Type B pancreatic cell (in vitro differentiated cells): ENCODE results near the gene KRT13. TPM values are rescaled to one million over a fixed set of nuclear protein-coding genes. Genes with fewer than 3 reads are reported as not detected.

ENCODE experiments used
- DNase-seq: peaks from one replicate; pipeline ENCODE4 v3.0.0; 2021; ENCODE audit warnings: mixed read lengths; ENCODE audit not compliant: unreplicated experiment; ENCODE audit errors: extremely low spot score
- H3K27ac Mint-ChIP-seq: 2 replicates; pipeline ENCODE4 v1.8.0; 2021; ENCODE audit warnings: mild to moderate bottlenecking, mixed read lengths
- H3K27me3 Mint-ChIP-seq: 2 replicates; pipeline ENCODE4 v1.8.0; 2021; ENCODE audit warnings: mixed read lengths
- H3K36me3 Mint-ChIP-seq: 2 replicates; pipeline ENCODE4 v1.8.0; 2021; ENCODE audit warnings: mixed read lengths
- H3K4me1 Mint-ChIP-seq: one replicate; pipeline ENCODE4 v1.8.0; 2021; ENCODE audit warnings: mixed read lengths; ENCODE audit not compliant: unreplicated experiment
- H3K4me3 Mint-ChIP-seq: 2 replicates; pipeline ENCODE4 v1.8.0; 2021; ENCODE audit warnings: mild to moderate bottlenecking, mixed read lengths
- H3K9me3 Mint-ChIP-seq: 2 replicates; pipeline ENCODE4 v1.8.0; 2021; ENCODE audit warnings: mixed read lengths
- total RNA-seq: library from RNA; stranded (reverse); gene quantifications from 2 replicates; pipeline ENCODE4 v1.2.1, GENCODE V29; 2021; ENCODE audit warnings: low replicate concordance
- TF ChIP-seq, protein P1 (sequence below): fragments of 200-600 bp; sonication (generic); conservative IDR thresholded peaks from 2 replicates; pipeline ENCODE4 v1.5.0; 2021; ENCODE audit warnings: antibody characterized with exemption, mild to moderate bottlenecking

KRT13 gene
- total RNA-seq, 1 donor from 2014 or later = 869 TPM

- TF ChIP-seq, protein P1, sequence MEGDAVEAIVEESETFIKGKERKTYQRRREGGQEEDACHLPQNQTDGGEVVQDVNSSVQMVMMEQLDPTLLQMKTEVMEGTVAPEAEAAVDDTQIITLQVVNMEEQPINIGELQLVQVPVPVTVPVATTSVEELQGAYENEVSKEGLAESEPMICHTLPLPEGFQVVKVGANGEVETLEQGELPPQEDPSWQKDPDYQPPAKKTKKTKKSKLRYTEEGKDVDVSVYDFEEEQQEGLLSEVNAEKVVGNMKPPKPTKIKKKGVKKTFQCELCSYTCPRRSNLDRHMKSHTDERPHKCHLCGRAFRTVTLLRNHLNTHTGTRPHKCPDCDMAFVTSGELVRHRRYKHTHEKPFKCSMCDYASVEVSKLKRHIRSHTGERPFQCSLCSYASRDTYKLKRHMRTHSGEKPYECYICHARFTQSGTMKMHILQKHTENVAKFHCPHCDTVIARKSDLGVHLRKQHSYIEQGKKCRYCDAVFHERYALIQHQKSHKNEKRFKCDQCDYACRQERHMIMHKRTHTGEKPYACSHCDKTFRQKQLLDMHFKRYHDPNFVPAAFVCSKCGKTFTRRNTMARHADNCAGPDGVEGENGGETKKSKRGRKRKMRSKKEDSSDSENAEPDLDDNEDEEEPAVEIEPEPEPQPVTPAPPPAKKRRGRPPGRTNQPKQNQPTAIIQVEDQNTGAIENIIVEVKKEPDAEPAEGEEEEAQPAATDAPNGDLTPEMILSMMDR = no peak
- Mint-ChIP-seq H3K4me3 (peak overlapping the region; percentile 81), H3K27me3 (no peaks in the 10 kb centered on the region), H3K4me1 (peaks cover 40% of the 10 kb centered on the region), H3K27ac (peak overlapping the region; percentile 97), H3K36me3 (no peaks in the 10 kb centered on the region), H3K9me3 (peaks cover 5% of the 10 kb centered on the region)
- no peak for DNase-seq
Measured at GRCh38 chr17:41549596-41550039, 44.2 kb upstream of the KRT13 start.

GRCh38 chr17:41548844-41549595 is 43.6 kb upstream of the KRT13 start:
- no peaks in the 10 kb centered on the region for H3K27me3 Mint-ChIP-seq
- H3K36me3 Mint-ChIP-seq = no peaks in the 10 kb centered on the region
- H3K9me3 Mint-ChIP-seq = peaks cover 5% of the 10 kb centered on the region
- peak overlapping the region; percentile 97 for H3K27ac Mint-ChIP-seq
- peaks cover 42% of the 10 kb centered on the region for H3K4me1 Mint-ChIP-seq
- peak; percentile 91 for DNase-seq
- peak overlapping the region; percentile 81 for H3K4me3 Mint-ChIP-seq
- TF ChIP-seq, protein P1 = peak; percentile 93

DNA sequence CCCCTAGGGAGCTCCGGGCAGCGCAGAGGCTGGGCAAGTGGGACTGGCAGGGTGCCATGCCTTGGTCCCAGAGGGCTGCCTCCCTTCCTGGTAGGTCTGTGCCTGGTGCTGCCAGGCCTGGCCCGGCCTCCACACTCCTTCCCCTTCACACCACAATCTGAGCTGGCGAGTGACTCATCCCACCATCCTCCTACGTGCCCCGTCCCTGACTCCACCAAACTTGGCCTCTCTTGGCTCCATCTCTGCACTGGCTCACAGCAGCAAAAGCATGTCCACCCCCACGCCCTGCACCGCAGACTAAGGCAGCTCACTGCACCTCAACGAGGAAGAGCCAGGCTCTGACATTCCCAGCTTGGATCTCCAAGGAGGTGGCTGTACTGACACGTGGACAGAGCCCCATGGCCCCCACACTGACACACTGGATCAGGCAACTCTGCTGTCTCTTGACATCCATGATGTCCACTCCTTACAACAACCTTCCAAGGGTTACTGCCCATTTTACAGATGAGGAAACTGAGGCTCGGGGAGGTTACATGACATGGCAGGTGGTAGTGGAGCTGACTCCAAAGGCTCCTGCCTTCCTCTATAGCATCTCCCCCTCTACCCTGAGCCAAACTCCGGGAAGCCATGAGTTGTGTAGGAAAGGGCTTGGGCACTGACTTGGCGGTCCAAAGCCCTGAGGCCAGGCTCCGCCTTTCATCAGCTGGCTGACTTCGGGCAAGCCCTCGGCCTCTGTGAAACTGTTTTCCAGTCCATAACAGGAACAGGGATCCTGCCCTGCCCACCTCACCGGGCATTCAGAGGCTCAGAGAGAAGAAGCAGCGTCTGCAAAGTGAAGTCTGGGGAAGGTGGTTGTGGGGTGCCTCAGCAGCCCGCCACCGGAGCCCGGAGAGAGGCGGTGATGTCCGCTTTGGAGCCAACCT is 42.8 kb upstream of the KRT13 start:
- Mint-ChIP-seq H3K4me1 (peaks cover 42% of the 10 kb centered on the region), H3K9me3 (peaks cover 5% of the 10 kb centered on the region), H3K36me3 (no peaks in the 10 kb centered on the region), H3K27ac (peak overlapping the region; percentile 97), H3K4me3 (peak overlapping the region; percentile 67), H3K27me3 (no peaks in the 10 kb centered on the region)
- DNase-seq = no peak
- TF ChIP-seq, protein P1 = no peak

GRCh38 chr17:41547378-41547841 is 42.0 kb upstream of the KRT13 start:
- Mint-ChIP-seq H3K4me3 (peak overlapping the region; percentile 67), H3K27ac (peak overlapping the region; percentile 97), H3K36me3 (no peaks in the 10 kb centered on the region), H3K4me1 (peaks cover 37% of the 10 kb centered on the region), H3K9me3 (peaks cover 5% of the 10 kb centered on the region), H3K27me3 (no peaks in the 10 kb centered on the region)
- DNase-seq = no peak
- TF ChIP-seq, protein P1 = no peak

DNA sequence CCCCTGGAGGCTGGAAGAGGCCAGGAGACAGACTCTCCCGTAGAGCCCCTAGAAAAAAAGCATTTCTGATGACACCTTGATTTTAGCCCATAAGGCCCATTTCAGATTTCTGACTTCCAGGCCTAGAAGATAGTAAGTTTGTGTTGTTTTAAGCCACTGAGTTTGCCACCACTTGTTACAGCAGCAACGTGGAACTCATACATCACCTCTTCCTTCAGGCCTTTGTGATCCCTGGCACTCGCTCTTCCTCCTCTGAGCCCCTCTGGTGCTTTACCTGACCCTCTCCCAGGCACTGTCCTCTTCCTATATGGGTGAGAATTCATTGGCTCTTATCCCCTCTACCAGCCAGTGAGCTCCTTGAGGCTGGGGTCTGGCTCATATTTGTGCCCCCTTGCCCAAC is 41.4 kb upstream of the KRT13 start:
- Mint-ChIP-seq H3K36me3 (no peaks in the 10 kb centered on the region), H3K9me3 (peaks cover 5% of the 10 kb centered on the region), H3K4me3 (peak overlapping the region; percentile 67), H3K27me3 (no peaks in the 10 kb centered on the region), H3K27ac (peak overlapping the region; percentile 97), H3K4me1 (peaks cover 40% of the 10 kb centered on the region)
- DNase-seq = no peak
- TF ChIP-seq, protein P1 = no peak
